K562 (cell line): Measurements from ENCODE around the gene ARHGEF17.

ENCODE experiments used
- CEBPB ChIP-seq: fragments of 450-650 bp; IDR thresholded peaks from 2 replicates; pipeline ENCODE4 v1.6.1; 2016; ENCODE audit warnings: missing genetic modification characterization, missing compliant biosample characterization
- CHD2 ChIP-seq: IDR thresholded peaks from 2 replicates; pipeline ENCODE4 v1.6.1; 2011; ENCODE audit warnings: low read depth, low read length
- KLF1 ChIP-seq: fragments of 450-650 bp; IDR thresholded peaks from 2 replicates; pipeline ENCODE4 v1.6.1; 2016; ENCODE audit warnings: missing genetic modification characterization, missing compliant biosample characterization
- NR2C2 ChIP-seq, 2 experiments: fragments of 200-800 bp in 1 of 2; sonication (Bioruptor generic) in 1 of 2; sonication (generic) in 1 of 2; formaldehyde crosslinking in 1 of 2; IDR thresholded peaks; 2 replicates each; pipeline versions ENCODE4 v1.6.1 to v1.8.0; 2016 to 2022; ENCODE audit warnings: mild to moderate bottlenecking in 1 of 2, missing compliant biosample characterization in 1 of 2, missing genetic modification characterization in 1 of 2, missing genetic modification reagents in 1 of 2
- POLR2A ChIP-seq: fragments of 450-650 bp; conservative IDR thresholded peaks from 2 replicates; pipeline ENCODE4 v1.6.1; 2016
- POLR2AphosphoS5 ChIP-seq: IDR thresholded peaks from 2 replicates; pipeline ENCODE4 v1.6.1; 2011; ENCODE audit warnings: mild to moderate bottlenecking, low read depth, low read length, moderate library complexity; ENCODE audit not compliant: control insufficient read depth, insufficient read depth
- TAF1 ChIP-seq: IDR thresholded peaks from 2 replicates; pipeline ENCODE4 v1.6.1; 2011; ENCODE audit warnings: mild to moderate bottlenecking, low read length, moderate library complexity; ENCODE audit not compliant: insufficient read depth, control insufficient read depth, severe bottlenecking; ENCODE audit errors: extremely low read depth
- ZBED1 ChIP-seq: IDR thresholded peaks from 2 replicates; pipeline ENCODE4 v1.6.1; 2014
- ZNF696 ChIP-seq: fragments of 250-450 bp; sonication (Bioruptor Pico); conservative IDR thresholded peaks from 2 replicates; pipeline ENCODE4 v1.4.0; 2020; ENCODE audit warnings: mild to moderate bottlenecking, moderate library complexity
- ZNF830 ChIP-seq: fragments of 250-450 bp; sonication (Bioruptor Pico); IDR thresholded peaks from 2 replicates; pipeline ENCODE4 v1.5.0; 2021; ENCODE audit warnings: mild to moderate bottlenecking
- TF ChIP-seq, protein P1 (sequence below): fragments of 450-650 bp; IDR thresholded peaks from 2 replicates; pipeline ENCODE4 v1.6.1; 2017; ENCODE audit warnings: antibody characterized with exemption
- TF ChIP-seq, protein P2 (sequence below), 3 experiments: IDR thresholded peaks in 2 of 3; conservative IDR thresholded peaks in 1 of 3; 2 replicates each; pipeline ENCODE4 v1.5.1; 2011 to 2012; ENCODE audit warnings: low read length in 3 of 3, mild to moderate bottlenecking in 3 of 3, control low read depth in 2 of 3, improper control_type of control experiment in 1 of 3, inconsistent platforms in 1 of 3, low read depth in 1 of 3, mixed read lengths in 1 of 3, moderate library complexity in 1 of 3; ENCODE audit not compliant: insufficient read depth in 2 of 3

DNA sequence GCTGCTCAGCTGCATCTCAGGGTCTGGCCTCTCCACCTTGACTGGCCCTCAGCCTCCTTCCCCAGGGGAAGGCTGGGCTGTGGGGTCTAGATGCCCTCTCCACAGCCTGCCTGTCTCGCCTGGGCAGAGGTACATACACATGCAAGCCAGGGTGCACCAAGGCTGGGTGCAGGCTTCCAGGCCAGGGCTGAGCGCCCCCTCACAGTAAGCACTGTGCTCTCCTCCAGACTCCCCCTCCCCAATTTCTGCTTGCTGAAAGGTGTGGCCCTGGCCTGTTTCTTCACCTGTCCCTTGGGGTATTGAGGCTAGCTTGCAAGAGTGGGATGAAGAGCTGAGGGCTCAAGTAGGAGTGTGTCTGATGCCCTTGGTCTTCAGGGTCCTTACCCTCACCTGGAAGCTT is 90.6 kb downstream of the ARHGEF17 start:
- no peak for TF ChIP-seq POLR2A
- TF ChIP-seq, protein P1, sequence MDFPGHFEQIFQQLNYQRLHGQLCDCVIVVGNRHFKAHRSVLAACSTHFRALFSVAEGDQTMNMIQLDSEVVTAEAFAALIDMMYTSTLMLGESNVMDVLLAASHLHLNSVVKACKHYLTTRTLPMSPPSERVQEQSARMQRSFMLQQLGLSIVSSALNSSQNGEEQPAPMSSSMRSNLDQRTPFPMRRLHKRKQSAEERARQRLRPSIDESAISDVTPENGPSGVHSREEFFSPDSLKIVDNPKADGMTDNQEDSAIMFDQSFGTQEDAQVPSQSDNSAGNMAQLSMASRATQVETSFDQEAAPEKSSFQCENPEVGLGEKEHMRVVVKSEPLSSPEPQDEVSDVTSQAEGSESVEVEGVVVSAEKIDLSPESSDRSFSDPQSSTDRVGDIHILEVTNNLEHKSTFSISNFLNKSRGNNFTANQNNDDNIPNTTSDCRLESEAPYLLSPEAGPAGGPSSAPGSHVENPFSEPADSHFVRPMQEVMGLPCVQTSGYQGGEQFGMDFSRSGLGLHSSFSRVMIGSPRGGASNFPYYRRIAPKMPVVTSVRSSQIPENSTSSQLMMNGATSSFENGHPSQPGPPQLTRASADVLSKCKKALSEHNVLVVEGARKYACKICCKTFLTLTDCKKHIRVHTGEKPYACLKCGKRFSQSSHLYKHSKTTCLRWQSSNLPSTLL: no peak
- TF ChIP-seq, protein P2, sequence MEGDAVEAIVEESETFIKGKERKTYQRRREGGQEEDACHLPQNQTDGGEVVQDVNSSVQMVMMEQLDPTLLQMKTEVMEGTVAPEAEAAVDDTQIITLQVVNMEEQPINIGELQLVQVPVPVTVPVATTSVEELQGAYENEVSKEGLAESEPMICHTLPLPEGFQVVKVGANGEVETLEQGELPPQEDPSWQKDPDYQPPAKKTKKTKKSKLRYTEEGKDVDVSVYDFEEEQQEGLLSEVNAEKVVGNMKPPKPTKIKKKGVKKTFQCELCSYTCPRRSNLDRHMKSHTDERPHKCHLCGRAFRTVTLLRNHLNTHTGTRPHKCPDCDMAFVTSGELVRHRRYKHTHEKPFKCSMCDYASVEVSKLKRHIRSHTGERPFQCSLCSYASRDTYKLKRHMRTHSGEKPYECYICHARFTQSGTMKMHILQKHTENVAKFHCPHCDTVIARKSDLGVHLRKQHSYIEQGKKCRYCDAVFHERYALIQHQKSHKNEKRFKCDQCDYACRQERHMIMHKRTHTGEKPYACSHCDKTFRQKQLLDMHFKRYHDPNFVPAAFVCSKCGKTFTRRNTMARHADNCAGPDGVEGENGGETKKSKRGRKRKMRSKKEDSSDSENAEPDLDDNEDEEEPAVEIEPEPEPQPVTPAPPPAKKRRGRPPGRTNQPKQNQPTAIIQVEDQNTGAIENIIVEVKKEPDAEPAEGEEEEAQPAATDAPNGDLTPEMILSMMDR (IDR thresholded peaks at IDR 0.05 in 2 of 3, conservative IDR thresholded peaks at IDR 0.05 in 1 of 3; ENCODE audit: insufficient read depth in 2 of 3, low read depth in 1 of 3, low read length in 3 of 3): no peak
- no peak for TF ChIP-seq TAF1
- TF ChIP-seq KLF1: no peak
- TF ChIP-seq CEBPB: no peak
- TF ChIP-seq CHD2: no peak
- TF ChIP-seq ZNF830 (CRISPR knock-in tag): no peak
- TF ChIP-seq ZNF696 (CRISPR knock-in tag): no peak
- no peak for TF ChIP-seq POLR2AphosphoS5
- no peak for TF ChIP-seq ZBED1
- no peak for TF ChIP-seq NR2C2 (CRISPR knock-in tag; IDR thresholded peaks at IDR 0.05)
- no peak for TF ChIP-seq NR2C2 (tag; IDR thresholded peaks at IDR 0.05)
